CD4-positive, alpha-beta memory T cell (primary cell): ENCODE measurements around the gene TRAP1. TPM values are rescaled to one million over a fixed set of nuclear protein-coding genes. Genes with fewer than 3 reads are reported as not detected.

ENCODE experiments used
- CTCF ChIA-PET: fragments of 350-600 bp; sonication (Branson Sonifier 250); formaldehyde crosslinking; loops from one replicate; lab custom pipeline; 2021; ENCODE audit warnings: inconsistent platforms; ENCODE audit not compliant: partially characterized antibody; lab: Charles Lee
- POLR2A ChIA-PET: fragments of 350-600 bp; sonication (Branson Sonifier 250); formaldehyde crosslinking; loops from one replicate; lab custom pipeline; 2021; ENCODE audit not compliant: partially characterized antibody; lab: Charles Lee
- DNase-seq, 5 donors: peaks; one replicate each; pipeline versions ENCODE4 v3.0.0 to v3.0.0-alpha.2; 2020 to 2022; ENCODE audit warnings: mixed read lengths in 1 of 5
- H3K27ac ChIP-seq: one replicate; pipeline ENCODE4 v1.7.0; 2013; ENCODE audit warnings: low read depth, low read length
- H3K27me3 ChIP-seq: 2 replicates; pipeline ENCODE4 v1.7.0; 2013; ENCODE audit warnings: mild to moderate bottlenecking, low read length, moderate library complexity; ENCODE audit not compliant: insufficient read depth
- H3K36me3 ChIP-seq: 2 replicates; pipeline ENCODE4 v1.7.0; 2013; ENCODE audit warnings: mild to moderate bottlenecking, low read length, moderate library complexity; ENCODE audit not compliant: insufficient read depth
- H3K4me1 ChIP-seq: 2 replicates; pipeline ENCODE4 v1.7.0; 2013; ENCODE audit warnings: mild to moderate bottlenecking, low read length, moderate library complexity; ENCODE audit not compliant: insufficient read depth
- H3K4me3 ChIP-seq, 2 donors: one replicate each; pipeline ENCODE4 v1.7.0; 2013; ENCODE audit warnings: low read length in 2 of 2, mild to moderate bottlenecking in 1 of 2
- H3K9me3 ChIP-seq, 2 donors: one replicate each; pipeline ENCODE4 v1.7.0; 2013; ENCODE audit warnings: low read length in 2 of 2, control low read depth in 1 of 2; ENCODE audit not compliant: control insufficient read depth in 1 of 2
- H3K27ac Mint-ChIP-seq, 7 donors: one replicate each; pipeline ENCODE4 v1.8.0; 2020 to 2021; ENCODE audit warnings: mixed read lengths in 7 of 7, mild to moderate bottlenecking in 6 of 7, inconsistent platforms in 3 of 7, moderate library complexity in 3 of 7
- H3K27me3 Mint-ChIP-seq, 2 donors: one replicate each; pipeline ENCODE4 v1.8.0; 2020 to 2021; ENCODE audit warnings: mixed read lengths in 2 of 2
- H3K36me3 Mint-ChIP-seq, 2 donors: one replicate each; pipeline ENCODE4 v1.8.0; 2020 to 2021; ENCODE audit warnings: mixed read lengths in 2 of 2, inconsistent platforms in 1 of 2, mild to moderate bottlenecking in 1 of 2
- H3K4me1 Mint-ChIP-seq, 4 donors: one replicate each; pipeline ENCODE4 v1.8.0; 2020 to 2021; ENCODE audit warnings: mixed read lengths in 4 of 4, mild to moderate bottlenecking in 1 of 4
- H3K4me3 Mint-ChIP-seq, 8 donors: one replicate each; pipeline ENCODE4 v1.8.0; 2020 to 2021; ENCODE audit warnings: mixed read lengths in 8 of 8, mild to moderate bottlenecking in 7 of 8, moderate library complexity in 6 of 8, inconsistent platforms in 3 of 8
- H3K9me3 Mint-ChIP-seq, 8 donors: one replicate each; pipeline ENCODE4 v1.8.0; 2020 to 2021; ENCODE audit warnings: mixed read lengths in 8 of 8, mild to moderate bottlenecking in 5 of 8, inconsistent platforms in 3 of 8, moderate library complexity in 1 of 8
- intact Hi-C: fragments of 100-400 bp; cut with micrococcal nuclease; formaldehyde crosslinking; loops from one replicate; pipeline ENCODE4 v1.15.1; 2023
- polyA plus RNA-seq, 2 donors: library from polyadenylated mRNA; unstranded; fragments of 300-500 nt; fragmentation: Illumina TruSeq; gene quantifications; one replicate each; pipeline ENCODE4 v1.2.3, GENCODE V29; 2021
- total RNA-seq, 2 experiments: library from RNA; stranded (reverse); gene quantifications; one replicate each; pipeline ENCODE4 v1.2.3, GENCODE V29; 2021

The TRAP1 gene
- total and polyA plus RNA-seq, 4 experiments from 2014 or later = 56.4 to 111 (median 80.1) TPM

- peaks cover 8 to 11% (median 9%) of the 10 kb centered on the region in 4 donors for H3K4me1 Mint-ChIP-seq
- no peak overlapping the region for H3K27ac ChIP-seq
- CTCF ChIA-PET = interaction anchor here (0.6 kb wide), 1 partner anchor 12 kb away, joined by 3 read pairs; no protein-coding TSS in a partner anchor
- H3K4me3 Mint-ChIP-seq = no peak overlapping the region
- no peaks in the 10 kb centered on the region for H3K4me1 ChIP-seq
- H3K9me3 Mint-ChIP-seq = no peaks in the 10 kb centered on the region
- H3K9me3 ChIP-seq = no peaks in the 10 kb centered on the region
- no peaks in the 10 kb centered on the region for H3K27me3 Mint-ChIP-seq
- peaks cover 13% of the 10 kb centered on the region for H3K36me3 ChIP-seq
- no peak overlapping the region for H3K27ac Mint-ChIP-seq
- H3K4me3 ChIP-seq = no peak overlapping the region
- DNase-seq = no peak
- peaks cover 9 to 11% of the 10 kb centered on the region in 2 donors for H3K36me3 Mint-ChIP-seq
- POLR2A ChIA-PET = no interaction called here
- no peaks in the 10 kb centered on the region for H3K27me3 ChIP-seq
- intact Hi-C loops = no loop called here
These were observed 74.1 kb downstream of the TRAP1 start for GRCh38 chr16:3643095-3643730.

- H3K27ac ChIP-seq = no peak overlapping the region
- CTCF ChIA-PET = interaction anchor here (0.6 kb wide), 1 partner anchor 13 kb away, joined by 3 read pairs; no protein-coding TSS in a partner anchor
- POLR2A ChIA-PET = interaction anchor here (0.9 kb wide), 1 partner anchor 18 kb away, joined by 3 read pairs; no protein-coding TSS in a partner anchor
- Mint-ChIP-seq H3K4me1 (peaks cover 14 to 17% (median 14%) of the 10 kb centered on the region in 4 donors), H3K27me3 (no peaks in the 10 kb centered on the region), H3K27ac (no peak overlapping the region), H3K36me3 (peaks cover 9 to 11% of the 10 kb centered on the region in 2 donors), H3K9me3 (no peaks in the 10 kb centered on the region), H3K4me3 (no peak overlapping the region)
- no peak for DNase-seq
- H3K27me3 ChIP-seq = no peaks in the 10 kb centered on the region
- H3K9me3 ChIP-seq = no peaks in the 10 kb centered on the region
- H3K36me3 ChIP-seq = peaks cover 13% of the 10 kb centered on the region
- intact Hi-C loops = no loop called here
- H3K4me3 ChIP-seq = no peak overlapping the region
- H3K4me1 ChIP-seq = peaks cover 6% of the 10 kb centered on the region
These were observed 74.8 kb downstream of the TRAP1 start for GRCh38 chr16:3642397-3643094.

- H3K36me3 Mint-ChIP-seq = peaks cover 9 to 11% of the 10 kb centered on the region in 2 donors
- H3K4me3 Mint-ChIP-seq = no peak overlapping the region
- no peaks in the 10 kb centered on the region for H3K9me3 Mint-ChIP-seq
- Histone ChIP-seq H3K27ac (no peak overlapping the region), H3K36me3 (peaks cover 13% of the 10 kb centered on the region), H3K4me3 (no peak overlapping the region), H3K9me3 (no peaks in the 10 kb centered on the region), H3K4me1 (peaks cover 12% of the 10 kb centered on the region), H3K27me3 (no peaks in the 10 kb centered on the region)
- no peak for DNase-seq
- no peaks in the 10 kb centered on the region for H3K27me3 Mint-ChIP-seq
- H3K27ac Mint-ChIP-seq = peak overlapping the region in 1 of 7 donors; percentile 80
- CTCF ChIA-PET = no interaction called here
- intact Hi-C loops = no loop called here
- peaks cover 20 to 24% (median 21%) of the 10 kb centered on the region in 4 donors for H3K4me1 Mint-ChIP-seq
- POLR2A ChIA-PET = interaction anchor here (0.9 kb wide), 1 partner anchor 19 kb away, joined by 3 read pairs; no protein-coding TSS in a partner anchor
These were observed 75.4 kb downstream of the TRAP1 start for GRCh38 chr16:3641801-3642396.

GRCh38 chr16:3640632-3641501, 76.5 kb downstream of the TRAP1 start:
- Mint-ChIP-seq H3K9me3 (no peaks in the 10 kb centered on the region), H3K27ac (no peak overlapping the region), H3K4me1 (peaks cover 24 to 33% (median 27%) of the 10 kb centered on the region in 4 donors), H3K27me3 (no peaks in the 10 kb centered on the region), H3K36me3 (peaks cover 11% of the 10 kb centered on the region in 2 donors), H3K4me3 (no peak overlapping the region)
- Histone ChIP-seq H3K36me3 (peaks cover 13% of the 10 kb centered on the region), H3K9me3 (no peaks in the 10 kb centered on the region), H3K27me3 (no peaks in the 10 kb centered on the region), H3K27ac (no peak overlapping the region), H3K4me3 (no peak overlapping the region), H3K4me1 (peaks cover 13% of the 10 kb centered on the region)
- no peak for DNase-seq
- intact Hi-C loops = no loop called here
- ChIA-PET POLR2A (interaction anchor here (1.3 kb wide), 1 partner anchor 14 kb away, joined by 5 read pairs; no protein-coding TSS in a partner anchor), CTCF (no interaction called here)

- no peaks in the 10 kb centered on the region for H3K27me3 Mint-ChIP-seq
- Histone ChIP-seq H3K9me3 (no peaks in the 10 kb centered on the region), H3K4me1 (peaks cover 13% of the 10 kb centered on the region), H3K4me3 (no peak overlapping the region), H3K36me3 (peaks cover 13% of the 10 kb centered on the region), H3K27ac (no peak overlapping the region), H3K27me3 (no peaks in the 10 kb centered on the region)
- peaks cover 26 to 37% (median 30%) of the 10 kb centered on the region in 4 donors for H3K4me1 Mint-ChIP-seq
- no peaks in the 10 kb centered on the region for H3K9me3 Mint-ChIP-seq
- H3K4me3 Mint-ChIP-seq = no peak overlapping the region
- DNase-seq = no peak
- H3K36me3 Mint-ChIP-seq = peaks cover 11 to 13% of the 10 kb centered on the region in 2 donors
- POLR2A ChIA-PET = interaction anchor here (1.3 kb wide), 1 partner anchor 14 kb away, joined by 5 read pairs; no protein-coding TSS in a partner anchor
- intact Hi-C loops = no loop called here
- no peak overlapping the region for H3K27ac Mint-ChIP-seq
- CTCF ChIA-PET = no interaction called here
These were observed 77.1 kb downstream of the TRAP1 start for GRCh38 chr16:3640207-3640606.

- no peak for DNase-seq
- H3K9me3 ChIP-seq = no peaks in the 10 kb centered on the region
- Mint-ChIP-seq H3K4me3 (peak overlapping the region in 1 of 8 donors; percentile 2), H3K4me1 (peaks cover 26 to 37% (median 30%) of the 10 kb centered on the region in 4 donors), H3K9me3 (no peaks in the 10 kb centered on the region), H3K36me3 (peaks cover 11 to 13% of the 10 kb centered on the region in 2 donors), H3K27me3 (no peaks in the 10 kb centered on the region), H3K27ac (peak overlapping the region in 3 of 7 donors; percentile 29 to 54 (median 47))
- ChIA-PET CTCF (no interaction called here), POLR2A (no interaction called here)
- intact Hi-C loops = no loop called here
- no peak overlapping the region for H3K4me3 ChIP-seq
- H3K27me3 ChIP-seq = no peaks in the 10 kb centered on the region
- H3K36me3 ChIP-seq = peaks cover 13% of the 10 kb centered on the region
- H3K27ac ChIP-seq = no peak overlapping the region
- peaks cover 13% of the 10 kb centered on the region for H3K4me1 ChIP-seq
These were observed 78.2 kb downstream of the TRAP1 start for GRCh38 chr16:3638916-3639644.
